Gastrocnemius medialis (tissue), 4 donors: ENCODE data around the gene MTNR1A. TPM values are rescaled to one million over a fixed set of nuclear protein-coding genes. Genes with fewer than 3 reads are reported as not detected.

Experiments
- ATAC-seq, 2 donors: fragments of 150-250 bp; one replicate each; pipeline ENCODE4 v1.9.1; 2016
- DNase-seq, 2 donors: peaks; one replicate each; pipeline ENCODE4 v3.0.0-alpha.2; 2019
- H3K27ac ChIP-seq, 4 donors: fragments of 200-600 bp; sonication (generic); 1 replicate in 1 of 4; 2 replicates in 3 of 4; pipeline ENCODE4 v1.5.1; 2016 to 2018; ENCODE audit warnings: mild to moderate bottlenecking in 2 of 4, moderate library complexity in 1 of 4
- H3K27me3 ChIP-seq, 3 donors: fragments of 200-600 bp; sonication (generic) in 2 of 3; 1 replicate in 1 of 3; 2 replicates in 2 of 3; pipeline versions ENCODE4 v1.5.1 to v1.6.0; 2016 to 2019; ENCODE audit warnings: mild to moderate bottlenecking in 1 of 3, moderate library complexity in 1 of 3
- H3K36me3 ChIP-seq, 2 donors: fragments of 200-600 bp; sonication (generic) in 1 of 2; one replicate each; pipeline ENCODE4 v1.5.1; 2017 to 2018
- H3K4me1 ChIP-seq, 2 donors: fragments of 200-600 bp; sonication (generic) in 1 of 2; one replicate each; pipeline ENCODE4 v1.5.1; 2016 to 2017; ENCODE audit warnings: mild to moderate bottlenecking in 2 of 2
- H3K4me3 ChIP-seq, 4 donors: fragments of 200-600 bp; sonication (generic) in 3 of 4; 1 replicate in 1 of 4; 2 replicates in 3 of 4; pipeline ENCODE4 v1.5.1; 2016 to 2019; ENCODE audit warnings: mild to moderate bottlenecking in 2 of 4
- H3K9me3 ChIP-seq, 3 donors: fragments of 200-600 bp; sonication (generic) in 2 of 3; 1 replicate in 1 of 3; 2 replicates in 2 of 3; pipeline ENCODE4 v1.5.1; 2016 to 2019
- CTCF ChIP-seq, 5 experiments: fragments of 450-650 bp in 3 of 5; fragments of 200-600 bp in 2 of 5; sonication (generic) in 2 of 5; IDR thresholded peaks in 4 of 5; conservative IDR thresholded peaks in 1 of 5; 1 replicate in 4 of 5; 2 replicates in 1 of 5; pipeline ENCODE4 v1.5.1; 2016 to 2019; ENCODE audit warnings: antibody characterized with exemption in 5 of 5, mild to moderate bottlenecking in 3 of 5, moderate library complexity in 3 of 5
- POLR2A ChIP-seq, 2 donors: fragments of 450-650 bp; IDR thresholded peaks; one replicate each; pipeline ENCODE4 v1.6.1; 2017; ENCODE audit warnings: antibody characterized with exemption in 2 of 2, mild to moderate bottlenecking in 2 of 2, moderate library complexity in 2 of 2
- in situ Hi-C, 4 donors: fragments of 200-750 bp; cut with MboI; loops; one replicate each; pipeline versions ENCODE4 v1.15.0 to v1.8.0; 2017; ENCODE audit warnings: low sequenced_read_pairs in 4 of 4
- intact Hi-C: fragments of 100-400 bp; cut with DNase I; formaldehyde crosslinking; loops from one replicate; pipeline ENCODE4 v1.15.1; 2023; ENCODE audit warnings: low total_unique reads
- total RNA-seq, 4 donors: library from RNA; depleted of rRNA; stranded (reverse); fragments of >200 nt; gene quantifications; one replicate each; pipeline versions ENCODE4 v1.1.0 to v1.2.3, GENCODE V29; 2016

MTNR1A gene
- total RNA-seq, 4 donors from 2014 or later: not detected

- intact Hi-C loops: no loop called here
- Histone ChIP-seq H3K36me3 (no peaks in the 10 kb centered on the region), H3K27me3 (no peaks in the 10 kb centered on the region), H3K9me3 (no peaks in the 10 kb centered on the region), H3K27ac (no peak overlapping the region), H3K4me3 (no peak overlapping the region), H3K4me1 (no peaks in the 10 kb centered on the region)
- in situ Hi-C loops: loop anchor here in 1 of 4 donors (25.0 kb wide), 1 partner anchor 311 kb away; no protein-coding TSS in a partner anchor
- no peak for ATAC-seq
- DNase-seq: no peak
- TF ChIP-seq POLR2A (IDR thresholded peaks at IDR 0.05): no peak
- TF ChIP-seq CTCF (IDR thresholded peaks at IDR 0.05 in 4 of 5, conservative IDR thresholded peaks at IDR 0.05 in 1 of 5): no peak
Observed at GRCh38 chr4:186598686-186599085, 43.3 kb upstream of the MTNR1A start.

GRCh38 chr4:186596850-186597390 lies 41.6 kb upstream of the MTNR1A start:
- no peak for ATAC-seq
- Histone ChIP-seq H3K4me3 (no peak overlapping the region), H3K4me1 (no peaks in the 10 kb centered on the region), H3K36me3 (no peaks in the 10 kb centered on the region), H3K27ac (no peak overlapping the region), H3K27me3 (no peaks in the 10 kb centered on the region), H3K9me3 (no peaks in the 10 kb centered on the region)
- no peak for DNase-seq
- intact Hi-C loops (no loop called here), in situ Hi-C loops (loop anchor here in 1 of 4 donors (25.0 kb wide), 1 partner anchor 310 kb away; no protein-coding TSS in a partner anchor)
- TF ChIP-seq POLR2A (IDR thresholded peaks at IDR 0.05): no peak
- TF ChIP-seq CTCF (IDR thresholded peaks at IDR 0.05 in 4 of 5, conservative IDR thresholded peaks at IDR 0.05 in 1 of 5): no peak

GRCh38 chr4:186596346-186596745 lies 41.0 kb upstream of the MTNR1A start:
- intact Hi-C loops: no loop called here
- Histone ChIP-seq H3K27ac (no peak overlapping the region), H3K4me1 (no peaks in the 10 kb centered on the region), H3K4me3 (no peak overlapping the region), H3K9me3 (no peaks in the 10 kb centered on the region), H3K27me3 (no peaks in the 10 kb centered on the region), H3K36me3 (no peaks in the 10 kb centered on the region)
- DNase-seq (no peak), ATAC-seq (no peak)
- in situ Hi-C loops: loop anchor here in 1 of 4 donors (25.0 kb wide), 1 partner anchor 309 kb away; no protein-coding TSS in a partner anchor
- no peak for TF ChIP-seq POLR2A (IDR thresholded peaks at IDR 0.05)
- TF ChIP-seq CTCF (IDR thresholded peaks at IDR 0.05 in 4 of 5, conservative IDR thresholded peaks at IDR 0.05 in 1 of 5): no peak

- no peaks in the 10 kb centered on the region for H3K36me3 ChIP-seq
- intact Hi-C loops: no loop called here
- TF ChIP-seq POLR2A (IDR thresholded peaks at IDR 0.05) (no peak), CTCF (IDR thresholded peaks at IDR 0.05 in 4 of 5, conservative IDR thresholded peaks at IDR 0.05 in 1 of 5) (no peak)
Observed at GRCh38 chr4:186593587-186593973, 38.2 kb upstream of the MTNR1A start.

More at GRCh38 chr4:186593587-186593973, 38.2 kb upstream of the MTNR1A start:
- in situ Hi-C loops: loop anchor here in 1 of 4 donors (25.0 kb wide), 1 partner anchor 306 kb away; no protein-coding TSS in a partner anchor
- DNase-seq (no peak), ATAC-seq (no peak)
- Histone ChIP-seq H3K27ac (no peak overlapping the region), H3K27me3 (no peaks in the 10 kb centered on the region), H3K4me3 (no peak overlapping the region), H3K9me3 (no peaks in the 10 kb centered on the region), H3K4me1 (no peaks in the 10 kb centered on the region)
